Activated CD4-positive, CD25-positive, alpha-beta regulatory T cell treated with anti-CD3 and anti-CD28 coated beads, Interleukin-2, amount 50 U/mL, for 24 hours (primary cell): ENCODE measurements around the gene ZFR2.

Source experiments
- ATAC-seq, 2 donors: fragments of 150-1000 bp; cut with Tn5 transposase; one replicate each; pipeline ENCODE4 v1.10.0; 2021; ENCODE audit warnings: mild to moderate bottlenecking in 1 of 2, moderate library complexity in 1 of 2

ZFR2 gene

GRCh38 chr19:3785938-3786824, 82.7 kb downstream of the ZFR2 start, which contains the start of gene MATK:
TSS of gene MATK (minus strand) at chr19:3786381. CDS start at chr19:3785135, 1,246 bp downstream.
- ATAC-seq: peak; percentile 42 to 51

- ATAC-seq: peak; percentile 8 to 23
Measured at GRCh38 chr19:3785451-3785937, 83.3 kb downstream of the ZFR2 start.

GRCh38 chr19:3784607-3785450, 84.0 kb downstream of the ZFR2 start:
- ATAC-seq: no peak

- peak in 1 of 2 donors; percentile 36 for ATAC-seq
Measured at GRCh38 chr19:3783660-3784584, 84.9 kb downstream of the ZFR2 start.

- ATAC-seq: no peak
Measured at GRCh38 chr19:3782903-3783302, 85.9 kb downstream of the ZFR2 start.

- no peak for ATAC-seq
Measured at GRCh38 chr19:3782330-3782729, 86.5 kb downstream of the ZFR2 start.

GRCh38 chr19:3781603-3782002, 87.2 kb downstream of the ZFR2 start:
- no peak for ATAC-seq

GRCh38 chr19:3780786-3781304, 88.0 kb downstream of the ZFR2 start:
- no peak for ATAC-seq

GRCh38 chr19:3778899-3779723, 89.7 kb downstream of the ZFR2 start:
- ATAC-seq: no peak

- ATAC-seq: no peak
Measured at GRCh38 chr19:3778104-3778867, 90.6 kb downstream of the ZFR2 start.

- no peak for ATAC-seq
Measured at GRCh38 chr19:3776479-3777040, 92.3 kb downstream of the ZFR2 start.

GRCh38 chr19:3775831-3776230, 93.0 kb downstream of the ZFR2 start:
- no peak for ATAC-seq

GRCh38 chr19:3775374-3775711, 93.5 kb downstream of the ZFR2 start:
- no peak for ATAC-seq

- no peak for ATAC-seq
Measured at GRCh38 chr19:3774621-3775373, 94.0 kb downstream of the ZFR2 start.

- ATAC-seq: no peak
Measured at GRCh38 chr19:3773814-3774515, 94.9 kb downstream of the ZFR2 start.

- ATAC-seq: no peak
Measured at GRCh38 chr19:3771906-3772455, 96.9 kb downstream of the ZFR2 start, which contains the start of gene RAX2. TSS of gene RAX2 (minus strand) at chr19:3772228. CDS start at chr19:3771742, 486 bp downstream.

GRCh38 chr19:3771000-3771905, 97.6 kb downstream of the ZFR2 start:
- no peak for ATAC-seq
